HEK293T (cell line): ENCODE results near the gene CCDC187.

Experiments
- CTCF ChIA-PET: fragments of 350-600 bp; formaldehyde crosslinking; extraction: SDS; loops from one replicate; lab custom pipeline; 2021; ENCODE audit warnings: antibody characterized with exemption, inconsistent platforms; lab: Yijun Ruan, JAX
- POLR2A ChIA-PET: fragments of 350-600 bp; formaldehyde crosslinking; extraction: SDS; loops from one replicate; lab custom pipeline; 2020; ENCODE audit warnings: antibody characterized with exemption, inconsistent platforms; lab: Yijun Ruan, JAX
- DNase-seq: peaks from one replicate; pipeline ENCODE4 v3.0.0; 2012; ENCODE audit warnings: mixed read lengths; ENCODE audit errors: extremely low spot score
- ARNT ChIP-seq: fragments of 450-650 bp; IDR thresholded peaks from 2 replicates; pipeline ENCODE4 v1.6.1; 2017; ENCODE audit warnings: mild to moderate bottlenecking
- BHLHE40 ChIP-seq: fragments of 450-650 bp; IDR thresholded peaks from 2 replicates; pipeline ENCODE4 v1.6.1; 2016; ENCODE audit warnings: mild to moderate bottlenecking, moderate library complexity, borderline replicate concordance
- CTBP1 ChIP-seq: fragments of 450-650 bp; IDR thresholded peaks from 2 replicates; pipeline ENCODE4 v1.6.1; 2016; ENCODE audit warnings: borderline replicate concordance
- ELF4 ChIP-seq: fragments of 450-650 bp; IDR thresholded peaks from 2 replicates; pipeline ENCODE4 v1.6.1; 2017; ENCODE audit warnings: antibody characterized with exemption
- FOXA1 ChIP-seq: fragments of 450-650 bp; IDR thresholded peaks from 2 replicates; pipeline ENCODE4 v1.6.1; 2016; ENCODE audit warnings: mild to moderate bottlenecking
- FOXK2 ChIP-seq: fragments of 450-650 bp; IDR thresholded peaks from 2 replicates; pipeline ENCODE4 v1.6.1; 2016; ENCODE audit warnings: mild to moderate bottlenecking
- FOXM1 ChIP-seq: fragments of 450-650 bp; IDR thresholded peaks from 2 replicates; pipeline ENCODE4 v1.6.1; 2017; ENCODE audit warnings: mild to moderate bottlenecking, borderline replicate concordance
- HDGF ChIP-seq: fragments of 450-650 bp; IDR thresholded peaks from 2 replicates; pipeline ENCODE4 v1.6.1; 2017; ENCODE audit warnings: antibody characterized with exemption, borderline replicate concordance
- L3MBTL2 ChIP-seq: fragments of 450-650 bp; conservative IDR thresholded peaks from 2 replicates; pipeline ENCODE4 v1.6.1; 2016; ENCODE audit warnings: mild to moderate bottlenecking
- LEF1 ChIP-seq: fragments of 450-650 bp; IDR thresholded peaks from 2 replicates; pipeline ENCODE4 v1.6.1; 2017; ENCODE audit warnings: mild to moderate bottlenecking, borderline replicate concordance
- NFRKB ChIP-seq: fragments of 450-650 bp; IDR thresholded peaks from 2 replicates; pipeline ENCODE4 v1.6.1; 2016; ENCODE audit warnings: mild to moderate bottlenecking, moderate library complexity
- SP1 ChIP-seq: fragments of 450-650 bp; IDR thresholded peaks from 2 replicates; pipeline ENCODE4 v1.6.1; 2017
- SUZ12 ChIP-seq: fragments of 450-650 bp; IDR thresholded peaks from 2 replicates; pipeline ENCODE4 v1.6.1; 2016; ENCODE audit warnings: mild to moderate bottlenecking
- TARDBP ChIP-seq: fragments of 450-650 bp; IDR thresholded peaks from 2 replicates; pipeline ENCODE4 v1.6.1; 2016
- ZNF384 ChIP-seq: fragments of 450-650 bp; IDR thresholded peaks from 2 replicates; pipeline ENCODE4 v1.6.1; 2016
- TF ChIP-seq, protein P1 (sequence below): fragments of 450-650 bp; IDR thresholded peaks from 2 replicates; pipeline ENCODE4 v1.6.1; 2016

CCDC187 gene

DNA sequence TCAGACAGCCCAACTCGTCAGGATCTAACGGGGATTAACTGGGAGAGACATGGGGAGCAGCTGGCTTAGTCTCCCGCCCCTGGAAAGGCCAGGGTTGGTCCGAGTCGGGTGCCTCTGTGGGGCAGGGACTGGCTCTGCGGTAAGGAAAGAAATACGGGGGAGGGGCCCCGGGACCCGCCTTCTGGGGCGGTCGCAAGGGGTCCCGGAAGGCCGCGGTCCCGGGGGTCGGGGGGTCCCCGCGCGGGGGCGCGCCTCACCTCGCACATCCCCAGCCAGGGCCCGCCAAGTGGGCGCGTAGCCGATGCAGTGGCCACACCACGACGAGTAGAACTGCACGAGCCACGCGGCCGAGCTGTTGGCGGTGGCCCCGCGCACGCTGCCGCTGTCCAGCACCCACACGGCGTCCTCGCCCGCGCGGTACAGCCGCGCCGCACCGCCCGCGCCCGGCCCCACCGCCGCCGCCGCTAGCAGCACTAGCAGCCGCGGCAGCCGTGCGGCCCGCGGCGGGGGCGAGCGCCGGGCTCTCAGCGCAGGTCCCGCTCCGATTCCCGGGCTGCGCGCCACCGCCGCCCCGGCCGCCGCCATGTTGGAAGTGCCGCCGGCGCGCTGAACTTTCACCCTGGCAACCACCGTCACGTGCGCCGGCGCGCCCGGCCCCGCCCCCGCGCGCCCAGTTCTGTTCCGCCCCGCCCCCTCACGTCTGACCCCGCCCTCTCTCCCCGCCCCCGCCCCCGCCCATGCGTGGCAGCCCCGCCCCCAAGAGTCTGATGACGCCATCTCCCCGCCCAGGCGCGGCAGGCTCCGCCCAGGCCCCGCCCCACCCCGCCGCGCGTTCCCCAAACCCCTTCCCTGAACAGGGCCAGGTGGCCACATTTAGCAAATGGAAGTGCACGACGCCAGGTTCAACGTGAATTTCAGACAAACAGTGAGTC, 58.4 kb downstream of the CCDC187 start, which contains the start of gene QSOX2:
Gene QSOX2, minus strand, starts transcription at position 594 of the 932 bp plus-strand sequence. Its CDS starts 9 bp downstream, at position 585.
- ChIA-PET CTCF (no interaction called here), POLR2A (interaction anchor here (0.8 kb wide), 1 partner anchor 22 kb away, joined by 3 read pairs; no protein-coding TSS in a partner anchor)
- no peak; the same call in 1 of the 2 replicates for TF ChIP-seq L3MBTL2
- TF ChIP-seq ARNT, result peak; percentile 30; the same call in 1 of the 2 replicates
- no peak for TF ChIP-seq ELF4
- DNase-seq, result peak; percentile 94

DNA sequence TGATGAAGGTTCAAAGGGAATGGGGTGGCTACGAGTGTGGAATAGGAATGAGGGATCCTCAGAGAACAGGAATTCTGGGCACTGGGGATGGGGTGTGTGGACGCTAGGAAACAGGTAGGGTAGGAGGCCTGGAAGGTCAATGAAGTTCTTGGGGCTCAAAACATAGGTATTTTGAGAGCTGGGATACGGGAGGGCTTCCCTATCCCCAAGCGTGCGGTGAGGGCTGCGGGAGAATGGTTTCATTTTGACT, 59.0 kb downstream of the CCDC187 start:
- no peak for DNase-seq
- POLR2A ChIA-PET, result no interaction called here
- TF ChIP-seq SUZ12 (no peak), HDGF (no peak), TARDBP (no peak), SP1 (no peak), NFRKB (no peak), ARNT (no peak), FOXM1 (no peak), ELF4 (no peak), FOXA1 (no peak), CTBP1 (no peak), BHLHE40 (no peak), L3MBTL2 (no peak), ZNF384 (no peak), FOXK2 (no peak)
- TF ChIP-seq, protein P1, sequence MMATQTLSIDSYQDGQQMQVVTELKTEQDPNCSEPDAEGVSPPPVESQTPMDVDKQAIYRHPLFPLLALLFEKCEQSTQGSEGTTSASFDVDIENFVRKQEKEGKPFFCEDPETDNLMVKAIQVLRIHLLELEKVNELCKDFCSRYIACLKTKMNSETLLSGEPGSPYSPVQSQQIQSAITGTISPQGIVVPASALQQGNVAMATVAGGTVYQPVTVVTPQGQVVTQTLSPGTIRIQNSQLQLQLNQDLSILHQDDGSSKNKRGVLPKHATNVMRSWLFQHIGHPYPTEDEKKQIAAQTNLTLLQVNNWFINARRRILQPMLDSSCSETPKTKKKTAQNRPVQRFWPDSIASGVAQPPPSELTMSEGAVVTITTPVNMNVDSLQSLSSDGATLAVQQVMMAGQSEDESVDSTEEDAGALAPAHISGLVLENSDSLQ, result no peak
- CTCF ChIA-PET, result no interaction called here

GRCh38 chr9:136244122-136244968, 59.5 kb downstream of the CCDC187 start:
- ChIA-PET POLR2A (interaction anchor here (1.2 kb wide), 1 partner anchor 23 kb away, joined by 4 read pairs; no protein-coding TSS in a partner anchor), CTCF (no interaction called here)
- no peak for DNase-seq
- TF ChIP-seq NFRKB (no peak), SUZ12 (no peak), FOXA1 (no peak), L3MBTL2 (no peak), ELF4 (no peak), ARNT (no peak), CTBP1 (no peak), HDGF (no peak)

DNA sequence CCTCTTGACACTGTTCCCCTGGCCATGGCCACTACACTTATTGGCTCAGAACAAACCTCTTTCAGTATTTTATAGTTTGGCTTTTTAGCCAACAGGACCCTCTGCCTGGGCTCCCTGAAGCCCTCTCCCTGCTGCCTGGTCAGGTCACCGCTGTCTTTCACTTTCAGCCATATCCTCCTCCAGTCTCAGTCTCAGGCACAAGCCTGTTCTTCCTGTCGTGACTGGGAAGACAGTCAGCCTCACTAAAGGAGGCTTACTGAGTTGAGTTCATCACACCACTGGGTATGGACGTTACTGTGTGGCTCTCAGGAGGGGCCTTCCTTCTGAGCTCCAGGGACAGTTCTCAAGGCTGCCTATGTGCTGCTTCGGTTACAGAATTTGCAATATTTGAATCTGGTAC, 60.3 kb downstream of the CCDC187 start:
- POLR2A ChIA-PET, result interaction anchor here (1.2 kb wide), 1 partner anchor 24 kb away, joined by 4 read pairs; no protein-coding TSS in a partner anchor
- no peak for DNase-seq
- CTCF ChIA-PET, result no interaction called here
- TF ChIP-seq FOXK2, result no peak
- no peak for TF ChIP-seq L3MBTL2
- TF ChIP-seq ZNF384, result no peak
- no peak for TF ChIP-seq LEF1
- no peak for TF ChIP-seq HDGF
- no peak for TF ChIP-seq TARDBP
- no peak for TF ChIP-seq ARNT
- TF ChIP-seq, protein P1, result no peak
- no peak for TF ChIP-seq NFRKB
- TF ChIP-seq SUZ12, result no peak
- no peak for TF ChIP-seq BHLHE40
- TF ChIP-seq SP1, result no peak

GRCh38 chr9:136242918-136243525, 60.9 kb downstream of the CCDC187 start:
- ChIA-PET POLR2A (interaction anchor here (0.9 to 1.2 kb wide), 2 partner anchors 25 to 827 kb away, joined by 3 to 4 read pairs; partner anchors contain the start of gene SAPCD2), CTCF (interaction anchor here (0.7 kb wide), 1 partner anchor 36 kb away, joined by 3 read pairs; no protein-coding TSS in a partner anchor)
- DNase-seq, result no peak
- TF ChIP-seq ZNF384 (no peak), FOXK2 (no peak), SUZ12 (no peak), FOXM1 (no peak), HDGF (no peak)
- TF ChIP-seq, protein P1, result no peak

DNA sequence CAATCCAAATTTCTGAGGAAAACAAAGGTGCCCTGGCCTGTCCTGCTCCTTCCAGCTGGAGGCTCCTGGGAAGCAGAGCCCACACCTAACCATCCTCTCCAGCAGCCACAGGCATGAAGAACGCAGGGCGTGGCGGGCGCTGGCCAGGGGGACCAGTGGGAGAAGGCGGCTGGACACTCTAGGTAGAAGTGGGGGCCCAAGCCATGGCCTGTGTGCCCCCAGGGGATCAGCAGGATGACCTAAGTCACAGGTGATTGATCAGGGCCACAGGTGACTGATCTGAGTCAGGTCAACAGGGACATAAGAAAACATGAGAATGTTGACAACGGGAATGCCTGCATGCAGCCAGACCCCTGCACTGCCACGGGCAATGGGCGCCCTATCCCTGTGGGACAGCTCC, 61.6 kb downstream of the CCDC187 start:
- ChIA-PET CTCF (interaction anchor here (0.7 kb wide), 1 partner anchor 37 kb away, joined by 3 read pairs; no protein-coding TSS in a partner anchor), POLR2A (interaction anchor here (0.9 kb wide), 1 partner anchor 828 kb away, joined by 3 read pairs; the partner anchor contains the start of gene SAPCD2)

More for the DNA sequence above, 61.6 kb downstream of the CCDC187 start:
- no peak for TF ChIP-seq ARNT
- no peak for TF ChIP-seq NFRKB
- no peak for TF ChIP-seq HDGF
- no peak for TF ChIP-seq SUZ12
- TF ChIP-seq FOXA1, result no peak
- no peak for TF ChIP-seq ELF4
- TF ChIP-seq SP1, result no peak
- no peak for TF ChIP-seq ZNF384
- no peak for TF ChIP-seq TARDBP
- TF ChIP-seq FOXM1, result no peak
- TF ChIP-seq, protein P1, result no peak
- TF ChIP-seq L3MBTL2, result no peak
- TF ChIP-seq FOXK2, result no peak
- no peak for TF ChIP-seq BHLHE40
- no peak for TF ChIP-seq LEF1
- TF ChIP-seq CTBP1, result no peak
- DNase-seq, result no peak
